GM18505 (cell line): ENCODE measurements around the gene HOXB7.

Source experiments
- ATAC-seq: cut with Tn5 transposase; IDR thresholded peaks from one replicate; pipeline ENCODE4 v1.9.1; 2021; ENCODE audit not compliant: unreplicated experiment
- POLR2A ChIP-seq: IDR thresholded peaks from 4 replicates; pipeline ENCODE4 v1.6.1; 2011; ENCODE audit warnings: borderline replicate concordance; ENCODE audit not compliant: insufficient read depth, insufficient read length; ENCODE audit errors: extremely low read depth

The HOXB7 gene

DNA sequence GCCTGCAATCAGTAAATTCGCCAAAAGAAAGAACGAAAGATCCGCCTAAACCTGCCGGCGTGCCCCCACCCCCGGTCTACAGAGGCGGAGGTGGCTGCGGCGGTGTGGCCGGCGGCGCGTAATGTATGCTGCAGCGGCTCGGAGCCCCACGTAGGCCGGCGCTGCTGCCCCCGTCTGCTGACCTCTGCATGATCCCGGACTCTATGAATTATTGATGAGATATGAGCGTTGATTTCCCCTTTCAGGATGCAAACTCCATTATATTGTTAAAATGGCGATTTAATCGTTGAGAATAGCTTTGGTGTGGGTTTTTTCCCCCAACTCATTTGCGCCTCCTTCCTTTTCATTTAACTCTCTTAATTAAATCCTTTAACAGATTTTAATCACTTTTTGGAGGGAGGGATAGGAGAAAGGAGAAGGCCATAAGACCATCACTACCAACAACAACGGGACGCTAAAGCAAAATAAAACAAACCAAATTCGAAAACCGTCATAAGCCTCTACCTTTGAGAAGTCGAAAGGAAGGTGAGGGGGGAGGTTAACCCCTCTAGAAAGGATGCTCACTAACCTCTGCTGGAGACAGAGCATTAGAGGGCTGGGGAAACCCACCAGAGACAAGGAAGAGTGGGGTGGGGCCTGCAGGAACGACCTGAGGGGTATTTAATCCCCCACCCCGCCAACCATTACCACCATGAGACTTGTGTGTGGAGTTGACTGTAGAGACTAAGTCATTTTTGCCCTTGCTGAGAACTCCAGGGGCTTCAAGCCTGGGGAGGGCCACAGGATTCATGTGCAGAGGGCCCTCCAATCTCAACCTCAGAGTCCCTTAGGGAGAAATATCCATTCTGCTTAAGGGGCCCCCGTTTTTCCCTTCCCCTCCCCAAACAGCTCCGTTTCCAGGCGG is 24.2 kb downstream of the HOXB7 start:
- no peak for TF ChIP-seq POLR2A
- no peak for ATAC-seq

DNA sequence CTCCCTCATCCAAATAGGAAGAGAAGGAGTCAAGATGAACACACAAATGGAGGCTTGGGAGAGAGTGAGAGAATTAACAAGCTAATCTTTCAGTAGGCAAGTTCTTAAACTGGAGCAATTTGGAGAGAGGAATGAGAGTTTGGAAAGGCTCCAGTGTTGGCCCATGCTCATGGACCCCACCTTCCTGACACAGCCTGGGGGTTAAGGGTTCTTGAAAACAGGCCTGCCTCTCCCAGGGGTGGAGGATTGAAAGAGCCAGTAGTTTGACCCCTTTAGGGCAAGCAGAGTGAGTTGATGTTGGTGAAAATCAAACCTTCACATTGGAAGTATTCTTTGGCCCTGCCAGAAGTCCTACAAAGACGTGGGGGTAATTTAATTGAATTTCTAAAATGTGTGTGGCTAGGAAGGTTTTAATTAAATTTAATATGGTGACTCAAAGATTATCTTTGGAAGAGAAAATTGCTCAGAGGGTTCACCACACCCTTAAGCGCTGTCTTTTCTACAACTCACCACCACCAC is 26.5 kb downstream of the HOXB7 start:
- no peak for TF ChIP-seq POLR2A
- ATAC-seq: no peak

- no peak for ATAC-seq
- no peak for TF ChIP-seq POLR2A
Measured at GRCh38 chr17:48583708-48584222, 27.1 kb downstream of the HOXB7 start.

DNA sequence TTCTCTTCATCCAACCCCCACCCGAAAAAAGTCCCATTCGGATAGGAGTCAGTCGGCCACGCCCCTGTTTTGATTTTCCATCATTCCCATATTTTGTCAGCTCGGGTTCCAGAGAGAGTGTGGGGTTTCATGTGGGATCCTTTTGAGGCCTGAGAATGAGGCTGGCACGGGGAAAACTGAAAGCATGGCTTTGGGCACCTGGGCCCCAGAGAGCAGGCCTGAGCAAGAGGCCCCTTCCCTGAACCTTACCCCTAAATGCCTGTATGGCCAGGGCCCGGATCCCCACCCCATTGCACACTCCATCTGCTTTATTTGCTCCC is 28.1 kb downstream of the HOXB7 start:
- no peak for TF ChIP-seq POLR2A
- no peak for ATAC-seq

DNA sequence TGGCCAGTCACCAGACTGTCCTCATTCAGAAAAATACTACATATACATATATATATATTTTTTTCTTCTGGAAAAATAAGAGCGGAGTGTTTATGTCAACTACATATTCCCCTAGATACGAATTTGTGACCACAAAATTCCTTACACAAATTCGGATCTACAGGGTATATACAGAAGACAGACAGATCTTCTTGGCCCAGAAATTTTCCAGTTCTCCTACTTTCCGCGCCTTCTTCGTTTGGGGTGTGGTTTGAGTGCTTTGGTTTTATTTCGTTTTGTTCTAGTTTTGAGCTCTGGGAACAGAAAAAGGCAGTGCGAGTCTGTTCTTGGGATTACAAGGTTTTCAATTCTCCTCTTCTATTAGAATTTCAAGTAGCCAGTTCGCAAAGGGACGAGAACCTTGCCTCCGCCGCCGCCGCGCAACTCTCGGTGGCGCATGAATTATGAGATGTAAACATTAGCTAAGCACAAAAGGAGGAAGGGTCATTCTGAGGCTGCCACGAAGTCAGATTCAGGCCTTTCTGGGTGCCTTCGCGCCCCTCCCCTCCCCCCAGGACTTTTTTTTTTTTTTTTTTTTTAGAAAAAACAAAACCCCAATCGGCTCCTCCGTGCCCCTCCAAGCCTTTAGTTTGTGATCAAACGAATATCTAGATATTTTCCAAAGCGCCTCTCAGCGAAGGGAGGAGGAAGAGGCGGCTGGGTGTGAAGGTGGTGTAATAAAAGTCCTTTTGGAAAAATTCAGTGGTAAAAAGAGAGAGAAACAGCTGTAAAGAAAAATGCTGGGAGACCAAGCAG is 30.9 kb downstream of the HOXB7 start:
- ATAC-seq: no peak
- TF ChIP-seq POLR2A: no peak

DNA sequence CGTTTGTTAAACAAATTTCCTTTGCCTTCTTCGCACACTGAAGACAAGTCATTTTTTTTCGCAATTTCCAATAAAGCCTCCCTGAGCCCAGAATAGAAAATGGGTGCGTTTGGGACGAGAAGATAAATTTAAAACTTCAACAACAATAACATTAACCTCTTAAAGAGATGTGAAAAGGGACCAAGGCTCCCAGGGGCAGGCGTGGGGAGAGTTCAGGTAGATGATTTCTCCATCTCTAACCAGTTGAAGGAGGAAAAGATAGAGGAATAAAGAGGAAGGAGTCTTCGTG is 31.4 kb downstream of the HOXB7 start:
- no peak for ATAC-seq

DNA sequence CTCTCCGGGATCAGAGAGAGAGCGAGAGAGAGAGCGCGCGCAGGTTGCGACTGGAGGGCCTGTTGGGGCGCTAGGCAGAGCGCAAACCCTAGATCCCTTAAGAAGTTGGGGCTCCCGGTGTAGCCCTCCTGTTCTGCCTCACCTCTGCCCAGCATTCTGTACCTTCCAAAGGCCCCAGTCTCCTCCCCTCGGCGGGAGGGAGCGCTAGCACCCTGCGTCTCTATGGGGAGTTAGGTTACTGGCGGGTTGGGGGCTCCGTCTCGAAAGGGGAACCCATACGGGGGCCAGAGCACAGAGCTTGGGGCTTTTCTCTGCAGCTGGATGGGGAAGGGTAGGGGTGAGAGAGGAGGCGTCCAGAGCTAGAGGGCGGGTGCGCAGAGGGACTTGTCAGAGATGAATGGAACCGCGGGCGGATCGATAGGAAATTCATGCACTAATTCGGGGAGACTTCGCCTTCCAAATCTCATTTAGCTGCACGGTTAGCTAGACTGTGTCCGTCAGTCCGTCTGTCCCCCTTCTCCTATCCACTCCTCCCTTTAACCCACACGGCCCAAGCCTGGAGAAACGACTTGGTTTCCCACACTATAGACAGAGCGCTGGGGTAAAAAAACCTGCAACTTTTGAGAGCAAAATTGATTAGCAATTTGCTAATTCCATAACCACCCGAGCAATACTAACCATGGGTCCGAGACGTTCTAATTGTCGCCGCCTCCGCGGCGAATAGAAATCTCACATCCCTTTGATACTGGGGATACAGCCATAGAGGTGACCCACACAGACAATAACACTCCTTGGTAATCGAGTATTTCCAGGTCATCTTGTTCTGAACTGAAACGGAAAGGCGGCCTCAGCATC is 32.0 kb downstream of the HOXB7 start:
- peak; percentile 21 for ATAC-seq
- peak; percentile 35 for TF ChIP-seq POLR2A

More for the DNA sequence above, 31.4 kb downstream of the HOXB7 start:
- no peak for TF ChIP-seq POLR2A

DNA sequence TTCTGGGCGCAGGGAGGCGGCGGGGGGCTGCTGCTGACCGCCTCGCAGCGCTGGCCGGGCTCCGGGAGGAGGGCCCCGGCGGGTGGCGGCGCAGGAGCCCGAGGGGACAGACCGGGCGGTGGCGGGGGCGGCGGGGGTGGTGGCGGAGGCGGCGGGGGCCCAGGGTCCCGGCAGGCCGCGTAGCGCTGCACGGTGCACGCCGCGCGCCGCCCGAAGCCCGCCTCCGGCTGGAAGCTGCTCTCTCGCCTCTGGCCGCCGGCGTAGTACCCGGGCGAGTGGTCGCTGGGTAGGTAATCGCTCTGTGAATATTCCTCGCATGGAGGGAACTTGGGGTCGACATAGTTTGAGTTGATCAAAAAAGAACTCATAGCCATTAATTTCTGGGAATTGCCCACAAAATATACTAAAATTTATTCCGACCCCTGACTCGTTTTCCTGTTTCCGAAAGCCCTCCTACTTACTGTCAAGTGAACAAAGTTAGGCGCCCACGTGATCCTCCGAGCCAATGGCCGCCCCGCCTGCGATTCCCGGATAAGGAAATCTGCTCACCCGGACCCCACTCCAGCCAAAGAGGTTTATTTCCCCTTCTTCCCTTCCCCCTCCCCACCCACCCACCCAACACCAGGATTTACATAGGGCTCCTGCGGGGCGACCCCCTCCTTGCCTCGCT is 32.7 kb downstream of the HOXB7 start, which contains the start of gene HOXB4:
HOXB4 (minus strand) TSS at position 405 of the 670 bp plus-strand sequence; CDS start at position 374, 31 bp downstream.
- ATAC-seq: peak; percentile 54
- peak; percentile 46 for TF ChIP-seq POLR2A

DNA sequence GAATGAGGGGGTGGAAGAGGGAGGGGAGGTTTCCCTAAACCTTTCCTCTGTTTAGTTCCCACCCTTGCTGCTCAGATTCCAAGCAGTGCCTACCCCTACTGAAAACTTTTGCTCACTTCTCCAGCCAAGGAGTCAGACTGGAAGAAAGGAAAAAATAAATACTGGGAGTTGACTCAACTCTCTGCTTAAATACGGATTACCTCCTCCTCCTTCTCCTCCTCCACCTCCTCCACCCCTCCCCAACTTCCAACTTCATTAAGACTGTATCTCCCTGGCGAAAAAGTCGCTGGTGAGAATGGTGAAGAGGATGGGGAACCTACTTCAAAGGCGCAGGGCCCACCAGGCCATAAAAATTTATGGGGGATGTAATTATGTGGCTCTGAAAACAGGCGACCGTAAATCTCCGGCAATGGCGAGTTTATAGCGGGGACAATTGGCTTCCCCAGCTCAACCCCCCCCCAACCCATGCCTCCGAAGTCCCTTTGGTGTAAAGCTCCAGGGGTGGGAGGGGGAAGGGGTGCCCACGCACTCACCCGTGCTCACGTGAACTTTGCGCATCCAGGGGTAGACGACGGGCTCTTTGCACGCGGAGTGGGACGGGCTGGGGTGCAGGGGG is 33.4 kb downstream of the HOXB7 start:
- TF ChIP-seq POLR2A: no peak
- ATAC-seq: peak; percentile 15

DNA sequence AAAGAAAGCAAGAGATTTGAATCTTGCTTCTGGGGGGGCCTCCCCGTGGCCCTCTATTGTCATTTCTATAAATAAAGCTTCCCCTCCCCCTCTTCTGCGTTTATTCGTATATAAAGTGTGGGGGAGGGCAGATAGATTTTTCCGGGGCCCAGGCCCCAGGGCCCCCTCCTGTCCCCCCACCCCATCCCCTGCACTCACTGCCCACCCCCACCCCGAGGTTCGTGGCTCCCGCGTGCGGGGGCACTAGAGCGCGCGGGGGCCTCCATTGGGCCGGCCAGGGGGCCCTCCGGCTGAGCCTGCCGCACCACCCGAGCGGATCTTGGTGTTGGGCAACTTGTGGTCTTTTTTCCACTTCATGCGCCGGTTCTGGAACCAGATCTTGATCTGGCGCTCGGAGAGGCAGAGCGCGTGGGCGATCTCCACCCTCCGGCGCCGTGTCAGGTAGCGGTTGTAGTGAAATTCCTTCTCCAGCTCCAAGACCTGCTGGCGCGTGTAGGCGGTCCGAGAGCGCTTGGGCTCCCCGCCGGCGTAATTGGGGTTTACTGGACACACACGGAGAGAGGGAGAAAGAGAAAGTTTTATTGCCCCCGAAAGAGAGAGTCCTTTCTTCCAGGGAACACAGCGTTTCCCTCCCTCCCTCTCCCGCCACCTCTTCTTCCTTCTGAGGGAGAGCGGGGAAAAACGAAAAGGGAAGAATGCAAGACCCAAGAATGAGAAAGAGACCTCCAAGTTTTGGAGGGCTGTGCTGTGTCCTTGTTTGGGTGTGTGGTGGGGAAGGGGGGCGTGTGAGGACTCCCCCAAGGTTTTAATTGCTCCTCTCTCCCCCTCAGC is 34.1 kb downstream of the HOXB7 start:
- no peak for TF ChIP-seq POLR2A
- ATAC-seq: no peak
